Kasumi-1 (cell line): Measurements from ENCODE around the gene ACAP2.
A peak's percentile ranks its signal among the peaks of the same experiment; 100 is the strongest.
"Not testable (repeated sequence)": the region's sequence is repeated elsewhere in the genome, so short reads cannot be mapped to it uniquely, and the experiment has no call there.

Experiments
- DNase-seq, 2 experiments: peaks; one replicate each; lab custom pipeline; 2025; lab: John Stamatoyannopoulos, UW

The ACAP2 gene

DNA sequence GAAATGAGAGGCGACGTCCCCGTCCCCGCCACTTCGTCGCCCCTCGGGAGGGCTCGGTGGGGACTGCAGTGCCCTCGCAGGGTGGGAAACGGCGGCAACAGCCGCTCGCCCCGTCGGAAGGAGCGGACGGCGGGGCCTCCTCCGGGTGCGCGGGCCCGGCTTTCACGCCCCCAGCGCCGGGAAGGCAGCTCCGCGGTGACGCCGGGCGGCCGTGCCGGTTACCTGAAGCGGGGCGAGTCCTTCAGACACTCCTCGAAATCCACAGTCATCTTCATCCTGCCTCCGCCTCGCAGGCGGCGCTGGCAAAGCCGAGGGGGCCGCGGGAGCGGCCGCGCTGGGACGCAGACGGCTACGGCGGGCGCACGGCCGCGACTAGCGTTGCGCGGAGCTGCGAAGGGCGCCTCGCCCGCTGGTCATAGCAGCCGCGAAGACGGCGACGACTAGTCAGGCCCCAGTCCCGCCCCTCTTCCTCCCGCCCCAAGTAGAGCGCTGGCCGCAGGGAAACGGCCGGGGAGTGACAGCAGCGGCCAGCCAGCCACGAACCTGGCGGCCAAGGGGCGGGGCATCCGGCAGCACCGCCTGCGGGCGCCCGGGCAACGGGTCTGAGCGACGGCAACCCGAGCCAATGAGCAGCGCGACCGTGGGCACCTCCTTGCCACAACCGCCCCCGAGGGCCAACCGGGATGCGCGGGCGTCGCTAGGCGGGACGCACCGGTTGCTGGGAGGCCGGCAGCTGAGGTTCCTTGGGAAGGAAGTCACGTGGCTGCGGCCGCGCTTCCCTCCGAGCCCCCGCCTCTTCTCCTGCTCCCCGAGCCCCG is at the start of gene ACAP2:
Gene ACAP2 (minus strand): TSS at position 448 of the 818 bp plus-strand sequence. CDS start 173 bp downstream, at position 275.
- DNase-seq, result peak; percentile 97 to 100

DNA sequence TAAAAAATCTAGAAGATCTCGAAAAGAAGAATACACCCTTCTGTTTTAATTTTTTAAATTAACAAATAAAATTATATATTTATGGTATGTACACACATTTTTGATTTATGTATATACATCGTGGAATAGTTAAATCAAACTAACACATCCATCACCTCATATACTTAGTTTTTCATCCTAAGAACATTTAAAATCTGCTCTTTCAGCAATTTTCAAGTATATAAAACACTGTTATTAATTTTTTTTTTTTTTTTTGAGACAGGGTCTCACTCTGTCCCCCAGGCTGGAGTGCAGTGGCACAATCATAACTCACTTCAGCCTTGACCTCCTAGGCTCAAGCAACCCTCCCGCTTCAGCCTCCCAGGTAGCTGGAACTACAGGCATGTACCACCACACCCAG is 32.8 kb upstream of the ACAP2 start:
- no peak for DNase-seq

DNA sequence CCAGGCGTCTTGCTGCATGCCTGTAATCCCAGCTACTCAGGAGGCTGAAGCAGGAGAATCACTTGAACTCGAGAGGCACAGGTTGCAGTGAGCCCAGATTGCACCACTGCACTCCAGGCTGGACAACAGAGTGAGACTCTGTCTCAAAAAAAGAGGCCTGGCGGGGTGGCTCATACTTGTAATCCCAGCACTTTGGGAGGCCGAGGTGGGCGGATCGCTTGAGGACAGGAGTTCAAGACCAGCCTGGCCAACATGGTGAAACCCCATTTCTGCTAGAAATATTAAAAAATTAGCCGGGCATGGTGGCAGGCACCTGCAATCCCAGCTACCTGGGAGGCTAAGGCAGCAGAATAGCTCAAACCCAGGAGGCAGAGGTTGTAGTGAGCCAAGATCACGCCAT is 32.3 kb upstream of the ACAP2 start:
- not testable (repeated sequence) for DNase-seq

DNA sequence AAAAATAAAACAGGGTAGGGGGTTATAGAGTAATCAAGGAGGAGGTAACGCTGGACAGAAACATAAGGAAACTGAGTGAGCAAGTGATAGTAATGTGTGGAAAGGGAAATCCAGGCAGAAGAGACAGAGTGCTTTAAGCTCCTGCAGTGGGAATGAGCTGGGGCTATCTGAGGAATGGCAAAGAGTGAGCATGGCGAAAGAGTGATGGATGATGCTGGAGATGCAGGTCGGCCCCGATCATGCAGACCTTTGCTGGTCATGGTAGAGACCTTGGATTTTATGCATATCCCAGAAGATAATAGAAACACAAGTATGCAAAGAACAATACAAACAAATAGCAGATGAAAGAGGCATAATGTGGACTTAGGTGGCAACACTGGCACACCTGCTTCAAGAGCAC is 26.0 kb upstream of the ACAP2 start:
- no peak for DNase-seq

GRCh38 chr3:195468391-195468776 is 25.6 kb upstream of the ACAP2 start:
- no peak for DNase-seq

GRCh38 chr3:195467641-195468390 is 25.0 kb upstream of the ACAP2 start:
- DNase-seq, result no peak

GRCh38 chr3:195466251-195466650 is 23.4 kb upstream of the ACAP2 start:
- DNase-seq, result no peak

GRCh38 chr3:195462922-195463321 is 20.1 kb upstream of the ACAP2 start:
- not testable (repeated sequence) for DNase-seq

- no peak for DNase-seq
Measured at GRCh38 chr3:195462308-195462610, 19.4 kb upstream of the ACAP2 start.

DNA sequence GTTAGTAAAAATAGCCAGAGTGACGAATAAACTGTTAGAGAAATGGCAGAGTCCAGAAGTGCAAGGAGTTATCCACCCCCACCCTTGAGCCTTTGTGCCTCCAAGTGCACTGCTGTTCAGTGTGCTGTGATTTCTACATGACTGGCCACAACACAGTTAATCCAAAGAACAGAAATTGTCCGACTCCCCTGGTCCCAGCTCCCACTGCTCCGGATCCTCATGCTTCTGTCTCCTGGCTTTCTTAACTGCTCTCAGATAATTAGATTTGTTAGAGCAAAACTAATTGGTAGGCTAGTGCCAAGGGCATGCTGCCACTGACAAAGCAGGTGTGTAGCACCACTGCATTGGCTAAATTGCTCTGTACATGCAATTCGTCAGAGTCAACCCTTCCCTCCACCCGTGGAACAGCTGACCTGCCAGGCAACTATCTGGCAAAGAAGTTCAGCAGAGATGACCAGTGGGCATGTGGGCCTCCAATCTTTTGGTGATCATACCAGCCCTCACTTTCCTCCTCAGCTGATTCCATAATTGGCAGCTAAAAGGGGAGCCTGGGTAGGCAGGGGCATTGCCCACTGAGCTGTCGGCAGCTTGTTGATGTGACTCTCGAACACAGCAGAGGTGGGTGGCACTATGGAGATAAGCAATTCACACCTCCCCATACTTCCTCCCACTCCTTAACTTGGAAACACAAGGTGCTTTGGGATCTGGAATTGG is 18.9 kb upstream of the ACAP2 start:
- DNase-seq, result no peak

DNA sequence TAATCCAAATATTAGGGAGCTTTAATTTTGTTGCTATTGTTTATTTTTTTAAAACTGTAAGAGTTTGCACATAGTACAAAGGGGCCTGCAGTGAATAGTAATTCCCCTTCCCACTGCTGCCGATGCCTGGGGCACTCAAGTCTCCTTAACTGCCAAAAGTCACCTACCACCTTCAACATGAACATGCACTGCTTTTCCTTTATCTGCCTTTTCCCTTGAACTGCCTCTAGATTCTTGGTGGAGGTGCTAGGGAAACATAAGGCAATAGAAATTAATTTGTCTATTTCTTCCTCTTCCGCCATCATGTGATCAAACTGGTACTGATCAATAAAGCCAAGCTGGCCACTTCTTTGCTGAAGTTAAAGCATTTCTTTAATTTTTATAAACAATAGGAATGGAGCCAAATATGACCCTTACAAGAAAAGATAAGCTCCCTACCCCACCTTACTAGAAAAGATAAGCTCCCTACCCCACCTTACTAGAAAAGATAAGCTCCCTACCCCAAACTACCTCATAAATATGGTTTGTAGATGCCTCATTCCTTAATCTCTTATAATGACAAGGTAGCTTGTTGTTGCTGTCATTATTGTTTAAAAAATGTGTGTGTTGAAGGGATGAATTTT is 17.4 kb upstream of the ACAP2 start:
- no peak for DNase-seq

DNA sequence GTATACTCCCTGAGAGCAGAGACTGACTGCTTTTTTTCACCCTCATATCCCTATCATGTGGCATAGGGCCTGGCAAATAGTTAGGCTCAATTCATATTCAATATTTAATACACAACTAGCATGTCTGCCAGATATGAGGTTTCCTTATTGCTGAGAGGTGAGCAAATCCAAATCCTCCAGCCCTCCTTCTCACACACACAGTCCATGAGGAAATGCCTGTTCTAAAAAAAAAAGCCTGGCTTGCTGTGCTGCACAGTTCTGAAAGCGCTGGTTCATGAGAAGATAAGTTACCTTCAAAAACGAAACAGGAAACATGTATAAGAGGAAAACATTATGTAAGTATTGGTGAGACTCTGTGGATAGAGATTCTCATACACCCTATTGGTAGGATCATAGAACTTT is 15.5 kb upstream of the ACAP2 start:
- peak; percentile 19 to 34 for DNase-seq

- DNase-seq, result no peak
Measured at GRCh38 chr3:195455789-195456188, 13.0 kb upstream of the ACAP2 start.

- no peak for DNase-seq
Measured at GRCh38 chr3:195453236-195453635, 10.4 kb upstream of the ACAP2 start.

- no peak for DNase-seq
Measured at GRCh38 chr3:195451373-195452015, 8.7 kb upstream of the ACAP2 start.

GRCh38 chr3:195450731-195451229 is 8.0 kb upstream of the ACAP2 start:
- peak; percentile 26 to 39 for DNase-seq

- DNase-seq, result no peak
Measured at GRCh38 chr3:195448205-195448875, 5.5 kb upstream of the ACAP2 start.

- DNase-seq, result no peak
Measured at GRCh38 chr3:195447201-195447600, 4.4 kb upstream of the ACAP2 start.

DNA sequence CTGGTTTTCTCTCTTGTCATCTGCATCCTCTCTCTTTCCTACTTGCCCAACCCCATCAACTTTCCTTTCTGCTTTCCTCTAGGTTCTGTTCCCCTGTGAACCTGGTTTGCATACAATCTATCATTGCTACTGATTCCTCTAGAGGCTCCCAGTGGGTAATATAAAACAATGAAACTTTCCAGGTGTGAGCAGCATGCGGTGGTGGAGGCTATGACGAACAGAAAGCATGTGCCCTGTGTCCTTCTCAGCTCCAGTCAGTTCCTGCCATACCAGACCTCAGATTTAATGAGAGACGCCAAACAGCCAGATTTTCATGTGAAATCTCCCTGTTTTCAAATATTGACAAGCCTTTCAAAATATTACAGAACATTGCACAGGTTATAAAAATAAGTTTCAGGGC is 3.5 kb upstream of the ACAP2 start:
- DNase-seq, result no peak

GRCh38 chr3:195445885-195446284 is 3.1 kb upstream of the ACAP2 start:
- DNase-seq, result no peak

DNA sequence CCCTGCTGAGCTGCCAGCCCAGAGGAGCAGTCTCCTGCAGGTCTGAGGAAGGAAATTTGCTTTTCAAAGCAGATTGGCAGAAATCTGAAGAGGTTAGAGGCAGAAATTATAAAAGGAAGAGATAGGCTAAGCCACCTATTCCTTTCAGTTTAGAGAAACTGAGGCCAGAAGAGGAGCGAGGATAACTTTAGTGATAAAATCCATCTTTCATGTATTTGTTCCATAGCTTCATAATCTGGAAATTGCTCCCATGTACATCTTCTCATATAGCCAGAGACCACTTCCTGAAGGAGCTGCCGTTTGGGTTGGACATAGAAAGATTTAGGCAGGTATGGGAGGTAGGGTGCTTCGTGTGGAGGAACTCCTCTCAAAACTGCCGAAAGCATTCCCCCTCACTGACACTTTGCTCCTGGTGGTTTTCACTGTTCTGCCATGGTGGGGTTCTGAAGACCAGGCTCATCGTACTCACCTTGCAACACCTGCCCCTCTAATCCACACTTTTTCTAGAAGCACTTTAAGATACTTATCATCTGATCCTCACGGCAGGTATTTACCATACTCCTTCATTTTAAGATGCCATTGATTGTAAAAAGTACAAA is 670 bp upstream of the ACAP2 start:
- no peak for DNase-seq
